PFSK-1 (cell line): Measurements from ENCODE around the gene SLC38A10.

Experiments used
- POLR2AphosphoS5 ChIP-seq: IDR thresholded peaks from 2 replicates; pipeline ENCODE4 v1.6.1; 2012; ENCODE audit warnings: low read depth, mild to moderate bottlenecking, control low read depth, low read length, moderate library complexity
- SIN3A ChIP-seq: IDR thresholded peaks from 2 replicates; pipeline ENCODE4 v1.6.1; 2012; ENCODE audit warnings: mild to moderate bottlenecking, low read length, moderate library complexity, borderline replicate concordance; ENCODE audit not compliant: insufficient read depth
- TAF1 ChIP-seq: IDR thresholded peaks from 2 replicates; pipeline ENCODE4 v1.6.1; 2012; ENCODE audit warnings: low read length, control low read depth, borderline replicate concordance; ENCODE audit not compliant: insufficient read depth
- TF ChIP-seq, protein P1 (sequence below), 2 experiments: IDR thresholded peaks; 2 replicates each; pipeline versions ENCODE4 v1.6.1 to v1.8.0; 2011 to 2012; ENCODE audit warnings: low read depth in 2 of 2, low read length in 2 of 2, control low read depth in 1 of 2, inconsistent platforms in 1 of 2, mild to moderate bottlenecking in 1 of 2, moderate library complexity in 1 of 2; ENCODE audit not compliant: insufficient read depth in 1 of 2

DNA sequence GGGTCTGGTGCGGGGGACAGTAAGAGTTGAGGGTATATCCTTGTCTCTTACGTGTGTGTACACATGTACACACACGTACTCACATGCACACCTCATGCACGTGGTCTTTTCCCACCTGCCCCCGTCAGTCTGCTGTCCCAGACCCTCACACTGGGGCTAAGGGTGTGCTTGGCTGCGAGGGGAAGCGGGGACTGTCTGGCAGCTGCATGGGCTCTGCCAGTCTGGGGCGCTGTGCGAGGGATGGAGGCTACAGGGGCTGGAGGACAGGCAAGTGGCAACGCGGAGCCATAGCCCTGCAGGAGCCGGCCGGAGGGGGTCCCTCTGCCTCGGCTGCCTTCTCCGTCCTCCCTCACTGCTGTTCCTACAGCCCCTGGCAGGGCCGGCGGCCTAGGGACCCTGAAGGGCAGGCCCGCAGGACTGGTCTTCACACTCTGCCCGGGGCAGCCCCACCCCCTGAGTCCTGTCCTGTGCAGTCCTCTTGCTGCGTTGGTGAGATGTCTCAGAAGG lies 20.8 kb upstream of the SLC38A10 start:
- TF ChIP-seq POLR2AphosphoS5 (no peak), TAF1 (no peak), SIN3A (no peak)
- TF ChIP-seq, protein P1, sequence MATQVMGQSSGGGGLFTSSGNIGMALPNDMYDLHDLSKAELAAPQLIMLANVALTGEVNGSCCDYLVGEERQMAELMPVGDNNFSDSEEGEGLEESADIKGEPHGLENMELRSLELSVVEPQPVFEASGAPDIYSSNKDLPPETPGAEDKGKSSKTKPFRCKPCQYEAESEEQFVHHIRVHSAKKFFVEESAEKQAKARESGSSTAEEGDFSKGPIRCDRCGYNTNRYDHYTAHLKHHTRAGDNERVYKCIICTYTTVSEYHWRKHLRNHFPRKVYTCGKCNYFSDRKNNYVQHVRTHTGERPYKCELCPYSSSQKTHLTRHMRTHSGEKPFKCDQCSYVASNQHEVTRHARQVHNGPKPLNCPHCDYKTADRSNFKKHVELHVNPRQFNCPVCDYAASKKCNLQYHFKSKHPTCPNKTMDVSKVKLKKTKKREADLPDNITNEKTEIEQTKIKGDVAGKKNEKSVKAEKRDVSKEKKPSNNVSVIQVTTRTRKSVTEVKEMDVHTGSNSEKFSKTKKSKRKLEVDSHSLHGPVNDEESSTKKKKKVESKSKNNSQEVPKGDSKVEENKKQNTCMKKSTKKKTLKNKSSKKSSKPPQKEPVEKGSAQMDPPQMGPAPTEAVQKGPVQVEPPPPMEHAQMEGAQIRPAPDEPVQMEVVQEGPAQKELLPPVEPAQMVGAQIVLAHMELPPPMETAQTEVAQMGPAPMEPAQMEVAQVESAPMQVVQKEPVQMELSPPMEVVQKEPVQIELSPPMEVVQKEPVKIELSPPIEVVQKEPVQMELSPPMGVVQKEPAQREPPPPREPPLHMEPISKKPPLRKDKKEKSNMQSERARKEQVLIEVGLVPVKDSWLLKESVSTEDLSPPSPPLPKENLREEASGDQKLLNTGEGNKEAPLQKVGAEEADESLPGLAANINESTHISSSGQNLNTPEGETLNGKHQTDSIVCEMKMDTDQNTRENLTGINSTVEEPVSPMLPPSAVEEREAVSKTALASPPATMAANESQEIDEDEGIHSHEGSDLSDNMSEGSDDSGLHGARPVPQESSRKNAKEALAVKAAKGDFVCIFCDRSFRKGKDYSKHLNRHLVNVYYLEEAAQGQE (IDR thresholded peaks at IDR 0.05; ENCODE audit: insufficient read depth in 1 of 2, low read depth in 2 of 2, low read length in 2 of 2), result no peak
